OCI-LY1 (cell line): ENCODE measurements around the gene ESR1.

Experiments used
- CTCF ChIP-seq: fragments of 200-600 bp; sonication (generic), shearing (Covaris generic); IDR thresholded peaks from 2 replicates; pipeline ENCODE4 v1.5.1; 2017; ENCODE audit warnings: mild to moderate bottlenecking, antibody characterized with exemption, low read length, moderate library complexity, mixed read lengths
- EZH2 ChIP-seq: fragments of 200-600 bp; sonication (generic), shearing (Covaris generic); IDR thresholded peaks from 2 replicates; pipeline ENCODE4 v1.8.0; 2017; ENCODE audit warnings: borderline replicate concordance, mixed run types, mild to moderate bottlenecking, antibody characterized with exemption, low read length, moderate library complexity, mixed read lengths

GRCh38 chr6:152173321-152173720 lies 365.8 kb downstream of the ESR1 start:
- TF ChIP-seq CTCF: no peak
- TF ChIP-seq EZH2: no peak
